Suprapubic skin (tissue), 3 donors: ENCODE data around the gene FUT1.

ENCODE experiments used
- EP300 ChIP-seq: sonication (generic); formaldehyde crosslinking; IDR thresholded peaks from one replicate; pipeline ENCODE4 v1.6.1; 2017; ENCODE audit warnings: antibody characterized with exemption
- TF ChIP-seq, protein P1 (sequence below), 2 donors: fragments of 200-600 bp in 1 of 2; fragments of 450-650 bp in 1 of 2; sonication (generic) in 1 of 2; IDR thresholded peaks; one replicate each; pipeline ENCODE4 v1.5.1; 2016 to 2019; ENCODE audit warnings: antibody characterized with exemption in 2 of 2, mild to moderate bottlenecking in 1 of 2, moderate library complexity in 1 of 2

DNA sequence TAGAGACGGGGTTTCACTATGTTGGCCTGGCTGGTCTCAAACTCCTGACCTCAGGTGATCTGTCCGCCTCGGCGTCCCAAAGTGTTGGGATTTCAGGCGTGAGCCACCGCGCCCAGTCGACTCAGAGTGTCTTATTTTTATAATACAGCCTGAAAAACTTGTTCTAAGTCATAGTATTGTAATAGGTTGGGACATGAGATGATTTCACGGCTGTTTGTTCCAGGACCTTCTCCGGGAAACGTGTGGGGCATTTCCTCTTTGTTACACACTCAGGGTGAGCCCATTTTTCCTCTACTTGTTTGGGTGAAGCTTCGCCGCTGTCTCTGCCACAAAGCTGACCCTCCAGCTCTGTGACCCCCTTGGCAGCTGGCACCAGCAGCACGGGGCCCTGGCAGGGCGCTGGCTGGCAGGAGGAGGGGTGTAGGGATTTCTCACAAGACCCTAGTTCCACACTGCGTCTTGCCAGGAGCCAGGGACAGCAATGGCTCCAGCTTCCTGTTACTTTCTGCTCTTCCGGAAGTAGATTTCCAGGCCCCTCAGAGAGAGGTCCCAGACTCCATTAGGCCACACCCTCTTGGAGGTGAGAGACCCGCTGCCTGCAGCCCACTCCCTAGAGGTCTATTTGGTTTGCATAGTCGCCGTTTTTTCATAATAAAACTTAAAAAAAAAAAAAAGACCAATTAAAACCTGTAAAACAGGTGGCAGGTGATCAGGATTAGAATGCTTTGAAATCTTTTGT, 18.5 kb upstream of the FUT1 start:
- TF ChIP-seq EP300 = no peak
- TF ChIP-seq, protein P1, sequence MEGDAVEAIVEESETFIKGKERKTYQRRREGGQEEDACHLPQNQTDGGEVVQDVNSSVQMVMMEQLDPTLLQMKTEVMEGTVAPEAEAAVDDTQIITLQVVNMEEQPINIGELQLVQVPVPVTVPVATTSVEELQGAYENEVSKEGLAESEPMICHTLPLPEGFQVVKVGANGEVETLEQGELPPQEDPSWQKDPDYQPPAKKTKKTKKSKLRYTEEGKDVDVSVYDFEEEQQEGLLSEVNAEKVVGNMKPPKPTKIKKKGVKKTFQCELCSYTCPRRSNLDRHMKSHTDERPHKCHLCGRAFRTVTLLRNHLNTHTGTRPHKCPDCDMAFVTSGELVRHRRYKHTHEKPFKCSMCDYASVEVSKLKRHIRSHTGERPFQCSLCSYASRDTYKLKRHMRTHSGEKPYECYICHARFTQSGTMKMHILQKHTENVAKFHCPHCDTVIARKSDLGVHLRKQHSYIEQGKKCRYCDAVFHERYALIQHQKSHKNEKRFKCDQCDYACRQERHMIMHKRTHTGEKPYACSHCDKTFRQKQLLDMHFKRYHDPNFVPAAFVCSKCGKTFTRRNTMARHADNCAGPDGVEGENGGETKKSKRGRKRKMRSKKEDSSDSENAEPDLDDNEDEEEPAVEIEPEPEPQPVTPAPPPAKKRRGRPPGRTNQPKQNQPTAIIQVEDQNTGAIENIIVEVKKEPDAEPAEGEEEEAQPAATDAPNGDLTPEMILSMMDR (IDR thresholded peaks at IDR 0.05) = no peak
